ENCODE data around the gene STYK1. TPM values are rescaled to one million over a fixed set of nuclear protein-coding genes. Genes with fewer than 3 reads are reported as not detected.

STYK1 gene
- total and polyA plus RNA-seq, 10 of the 15 experiments (the other 5 are each of a cell fraction or from before 2014, with no cell fraction given), result 0.62 to 1.2 (median 0.82) TPM; not detected in 1

- no peak overlapping the region for H2AFZ ChIP-seq (ENCODE audit: control insufficient read depth, low read depth, low read length)
- H3K36me3 ChIP-seq (ENCODE audit: control insufficient read depth in 2 of 2, insufficient read depth in 2 of 2, low read length in 1 of 2), result peaks cover 0 to 30% of the 10 kb centered on the region in 2 experiments
- no peaks in the 10 kb centered on the region for H3K27me3 ChIP-seq (replicated peaks in 1 of 2; ENCODE audit: control insufficient read depth in 2 of 2, insufficient read depth in 2 of 2, low read length in 1 of 2)
- TF ChIP-seq ATF7 (IDR thresholded peaks at IDR 0.05; ENCODE audit: low read depth) (no peak), NFXL1 (IDR thresholded peaks at IDR 0.05; ENCODE audit: borderline replicate concordance) (no peak), ESRRA (IDR thresholded peaks at IDR 0.05; ENCODE audit: low read length) (no peak), MEF2A (IDR thresholded peaks at IDR 0.05; ENCODE audit: insufficient read depth, low read depth, low read length) (no peak)
- ChIA-PET POLR2A (no interaction called here), SMC1A (ENCODE audit: uncharacterized antibody, unreplicated experiment) (interaction anchor here (1.6 kb wide), 1 partner anchor 34 kb away, joined by 3 read pairs; no protein-coding TSS in a partner anchor), RAD21 (ENCODE audit: unreplicated experiment) (no interaction called here), CTCF (interaction anchor here (1.6 kb wide), 1 partner anchor 32 kb away, joined by 4 read pairs; no protein-coding TSS in a partner anchor)
- in situ Hi-C loops (cut with MboI) (no loop called here), intact Hi-C loops (cut with micrococcal nuclease; ENCODE audit: unreplicated experiment) (no loop called here)
- H4K20me1 ChIP-seq (ENCODE audit: control insufficient read depth, insufficient read depth), result no peaks in the 10 kb centered on the region
- no peak for FAIRE-seq
- H3K79me2 ChIP-seq (ENCODE audit: control insufficient read depth, insufficient read depth, low read length), result peaks cover 35% of the 10 kb centered on the region
- H3K27ac ChIP-seq (ENCODE audit: control insufficient read depth, insufficient read depth), result no peak overlapping the region
- no peak for ATAC-seq
- DNase-seq (ENCODE audit: low read depth, low spot score), result no peak
- H3K4me2 ChIP-seq (ENCODE audit: control insufficient read depth, insufficient read depth), result no peak overlapping the region
- BruUV-seq (replicated peaks), result no TSS peak
- WGBS (ENCODE audit: insufficient coverage, insufficient replicate concordance, low lambda C conversion rate, missing lambda C conversion rate), result 86% methylated on average over 6 of the region's 6 CpGs
- no peaks in the 10 kb centered on the region for H3K9me3 ChIP-seq (replicated peaks; ENCODE audit: control insufficient read depth, insufficient read depth, low read length)
- no peaks in the 10 kb centered on the region for H3K4me1 ChIP-seq (ENCODE audit: control insufficient read depth, insufficient read depth, low read length)
- no peak overlapping the region for H3K9ac ChIP-seq (ENCODE audit: control insufficient read depth, insufficient read depth, low read length)
- H3K4me3 ChIP-seq, result no peak overlapping the region
These were observed 41.6 kb upstream of the STYK1 start for GRCh38 chr12:10715491-10715890.

GRCh38 chr12:10709808-10710207 is 36.0 kb upstream of the STYK1 start:
- no peak for FAIRE-seq
- ATAC-seq, result no peak
- H3K9me3 ChIP-seq (replicated peaks; ENCODE audit: control insufficient read depth, insufficient read depth, low read length), result no peaks in the 10 kb centered on the region
- RAD21 ChIA-PET (ENCODE audit: unreplicated experiment), result no interaction called here
- peaks cover 4 to 42% of the 10 kb centered on the region in 2 experiments for H3K36me3 ChIP-seq (ENCODE audit: control insufficient read depth in 2 of 2, insufficient read depth in 2 of 2, low read length in 1 of 2)
- intact Hi-C loops (cut with micrococcal nuclease; ENCODE audit: unreplicated experiment) (no loop called here), in situ Hi-C loops (cut with MboI) (no loop called here)
- no peak overlapping the region for H3K4me3 ChIP-seq
- H3K27me3 ChIP-seq (replicated peaks in 1 of 2; ENCODE audit: control insufficient read depth in 2 of 2, insufficient read depth in 2 of 2, low read length in 1 of 2), result no peaks in the 10 kb centered on the region
- no peak for DNase-seq (ENCODE audit: low read depth, low spot score)
- no peak overlapping the region for H3K9ac ChIP-seq (ENCODE audit: control insufficient read depth, insufficient read depth, low read length)
- no TSS peak for BruUV-seq (replicated peaks)
- 82% methylated on average over 15 of the region's 16 CpGs for WGBS (ENCODE audit: insufficient coverage, insufficient replicate concordance, low lambda C conversion rate, missing lambda C conversion rate)
- CTCF ChIA-PET, result no interaction called here
- H3K4me1 ChIP-seq (ENCODE audit: control insufficient read depth, insufficient read depth, low read length), result no peaks in the 10 kb centered on the region
- H3K27ac ChIP-seq (ENCODE audit: control insufficient read depth, insufficient read depth), result no peak overlapping the region
- H4K20me1 ChIP-seq (ENCODE audit: control insufficient read depth, insufficient read depth), result no peaks in the 10 kb centered on the region
- no peak overlapping the region for H3K4me2 ChIP-seq (ENCODE audit: control insufficient read depth, insufficient read depth)
- POLR2A ChIA-PET, result no interaction called here
- H3K79me2 ChIP-seq (ENCODE audit: control insufficient read depth, insufficient read depth, low read length), result no peaks in the 10 kb centered on the region
- no peak overlapping the region for H2AFZ ChIP-seq (ENCODE audit: control insufficient read depth, low read depth, low read length)
- SMC1A ChIA-PET (ENCODE audit: uncharacterized antibody, unreplicated experiment), result interaction anchor here (4.7 kb wide), 1 partner anchor 9 kb away, joined by 18 read pairs; no protein-coding TSS in a partner anchor
- TF ChIP-seq HDAC2 (IDR thresholded peaks at IDR 0.05) (no peak), ZNF274 (IDR thresholded peaks at IDR 0.05; ENCODE audit: insufficient read depth, insufficient read length) (no peak), HDGF (IDR thresholded peaks at IDR 0.05) (no peak), SRF (IDR thresholded peaks at IDR 0.05; ENCODE audit: low read depth in 2 of 2, low read length in 2 of 2) (no peak), HSF1 (IDR thresholded peaks at IDR 0.05; ENCODE audit: low read depth, low read length) (no peak), SUZ12 (IDR thresholded peaks at IDR 0.05; ENCODE audit: unreplicated experiment) (no peak), ZBTB11 (CRISPR knock-in tag; IDR thresholded peaks at IDR 0.05) (no peak), POLR2AphosphoS2 (IDR thresholded peaks at IDR 0.05; ENCODE audit: low read depth, low read length) (no peak), PKNOX1 (IDR thresholded peaks at IDR 0.05) (no peak)

All from GM12878 (cell line).